MM.1S (cell line): ENCODE measurements around the gene KIZ.

ENCODE experiments used
- DNase-seq: peaks from one replicate; pipeline ENCODE4 v3.0.0-alpha.2; 2015
- H2AFZ ChIP-seq: fragments of 300-600 bp; sonication (generic); 2 replicates; pipeline ENCODE4 v1.6.0; 2016; ENCODE audit warnings: antibody characterized with exemption, low read length
- H3F3A ChIP-seq: fragments of 300-600 bp; sonication (generic); 2 replicates; pipeline ENCODE4 v1.6.1; 2016; ENCODE audit warnings: mild to moderate bottlenecking, antibody characterized with exemption, low read length, moderate library complexity, mixed read lengths; ENCODE audit not compliant: insufficient read depth
- H3K27ac ChIP-seq: fragments of 300-600 bp; sonication (generic); 2 replicates; pipeline ENCODE4 v1.5.1; 2016; ENCODE audit warnings: mild to moderate bottlenecking, low read length
- H3K27me3 ChIP-seq: fragments of 300-600 bp; sonication (generic); replicated peaks from 2 replicates; pipeline ENCODE4 v1.6.0; 2016; ENCODE audit warnings: low read length; ENCODE audit not compliant: insufficient read depth
- H3K36me3 ChIP-seq: fragments of 300-600 bp; sonication (generic); replicated peaks from 2 replicates; pipeline ENCODE4 v1.6.1; 2016; ENCODE audit warnings: mild to moderate bottlenecking, low read length, mixed read lengths; ENCODE audit not compliant: insufficient read depth
- H3K4me1 ChIP-seq: fragments of 300-600 bp; sonication (generic); 2 replicates; pipeline ENCODE4 v1.6.1; 2016; ENCODE audit warnings: low read length, mixed read lengths
- H3K4me2 ChIP-seq: fragments of 300-600 bp; sonication (generic); 2 replicates; pipeline ENCODE4 v1.6.0; 2016; ENCODE audit warnings: low read depth, low read length
- H3K4me3 ChIP-seq: fragments of 300-600 bp; sonication (generic); 2 replicates; pipeline ENCODE4 v1.5.1; 2016; ENCODE audit warnings: low read length, mixed read lengths
- H3K79me2 ChIP-seq: fragments of 300-600 bp; sonication (generic); 2 replicates; pipeline ENCODE4 v1.6.1; 2016; ENCODE audit warnings: mixed run types, low read length, mixed read lengths
- H3K9ac ChIP-seq: fragments of 300-600 bp; sonication (generic); 2 replicates; pipeline ENCODE4 v1.6.1; 2016; ENCODE audit warnings: low read length, mixed read lengths
- H3K9me2 ChIP-seq: fragments of 300-600 bp; sonication (generic); replicated peaks from 2 replicates; pipeline ENCODE4 v1.6.1; 2016; ENCODE audit warnings: mild to moderate bottlenecking, low read length, mixed read lengths; ENCODE audit not compliant: insufficient read depth
- H3K9me3 ChIP-seq: fragments of 300-600 bp; sonication (generic); replicated peaks from 2 replicates; pipeline ENCODE4 v1.6.1; 2016; ENCODE audit warnings: mild to moderate bottlenecking, low read length, mixed read lengths; ENCODE audit not compliant: insufficient read depth
- H4K20me1 ChIP-seq: fragments of 300-600 bp; sonication (generic); 2 replicates; pipeline ENCODE4 v1.6.1; 2016; ENCODE audit warnings: mild to moderate bottlenecking, low read length, moderate library complexity, mixed read lengths; ENCODE audit not compliant: insufficient read depth
- CTCF ChIP-seq: fragments of 300-600 bp; sonication (generic); IDR thresholded peaks from 2 replicates; pipeline ENCODE4 v1.5.1; 2016; ENCODE audit warnings: antibody characterized with exemption, low read length, mixed read lengths
- EZH2 ChIP-seq: fragments of 300-600 bp; sonication (generic); optimal IDR thresholded peaks from 2 replicates; pipeline ENCODE3; 2017; ENCODE audit warnings: low read depth, mild to moderate bottlenecking, antibody characterized with exemption, low read length, mixed read lengths
- EZH2phosphoT487 ChIP-seq: fragments of 300-600 bp; sonication (generic); IDR thresholded peaks from 2 replicates; pipeline ENCODE4 v1.6.1; 2018; ENCODE audit warnings: antibody characterized with exemption, low read length

The KIZ gene

GRCh38 chr20:21182832-21183563 lies 57.1 kb downstream of the KIZ start:
- H3K4me1 ChIP-seq: no peaks in the 10 kb centered on the region
- no peaks in the 10 kb centered on the region for H3K9me2 ChIP-seq
- H2AFZ ChIP-seq: no peak overlapping the region
- no peak overlapping the region for H3K9ac ChIP-seq
- H3K79me2 ChIP-seq: no peaks in the 10 kb centered on the region
- no peak overlapping the region for H3K4me3 ChIP-seq
- no peaks in the 10 kb centered on the region for H3K36me3 ChIP-seq
- no peaks in the 10 kb centered on the region for H3F3A ChIP-seq
- H3K9me3 ChIP-seq: no peaks in the 10 kb centered on the region
- H4K20me1 ChIP-seq: no peaks in the 10 kb centered on the region
- H3K27ac ChIP-seq: no peak overlapping the region
- TF ChIP-seq CTCF: no peak
- no peak for TF ChIP-seq EZH2
- no peak for TF ChIP-seq EZH2phosphoT487
- no peak overlapping the region for H3K4me2 ChIP-seq
- DNase-seq: no peak
- no peaks in the 10 kb centered on the region for H3K27me3 ChIP-seq

- no peak overlapping the region for H3K4me2 ChIP-seq
- no peak for TF ChIP-seq EZH2phosphoT487
- no peaks in the 10 kb centered on the region for H3K79me2 ChIP-seq
- no peaks in the 10 kb centered on the region for H3K27me3 ChIP-seq
- DNase-seq: no peak
- H3F3A ChIP-seq: no peaks in the 10 kb centered on the region
- H3K27ac ChIP-seq: no peak overlapping the region
- no peaks in the 10 kb centered on the region for H3K9me3 ChIP-seq
- no peaks in the 10 kb centered on the region for H3K36me3 ChIP-seq
- no peaks in the 10 kb centered on the region for H3K4me1 ChIP-seq
- no peak overlapping the region for H2AFZ ChIP-seq
- H3K9ac ChIP-seq: no peak overlapping the region
- no peaks in the 10 kb centered on the region for H4K20me1 ChIP-seq
- H3K4me3 ChIP-seq: no peak overlapping the region
- H3K9me2 ChIP-seq: no peaks in the 10 kb centered on the region
Measured at GRCh38 chr20:21183722-21184121, 57.8 kb downstream of the KIZ start.

GRCh38 chr20:21184819-21185218 lies 58.9 kb downstream of the KIZ start:
- no peak for DNase-seq
- Histone ChIP-seq H3F3A (no peaks in the 10 kb centered on the region), H2AFZ (no peak overlapping the region), H3K27ac (no peak overlapping the region), H3K27me3 (no peaks in the 10 kb centered on the region), H3K9me2 (no peaks in the 10 kb centered on the region), H3K36me3 (no peaks in the 10 kb centered on the region), H3K4me1 (no peaks in the 10 kb centered on the region), H3K9me3 (no peaks in the 10 kb centered on the region), H4K20me1 (no peaks in the 10 kb centered on the region), H3K4me3 (no peak overlapping the region), H3K79me2 (no peaks in the 10 kb centered on the region), H3K4me2 (no peak overlapping the region), H3K9ac (no peak overlapping the region)
- no peak for TF ChIP-seq EZH2

GRCh38 chr20:21185849-21186248 lies 60.0 kb downstream of the KIZ start:
- H3K4me2 ChIP-seq: no peak overlapping the region

More at GRCh38 chr20:21185849-21186248, 60.0 kb downstream of the KIZ start:
- Histone ChIP-seq H3K27ac (no peak overlapping the region), H4K20me1 (no peaks in the 10 kb centered on the region), H3K9me2 (no peaks in the 10 kb centered on the region), H3K9me3 (no peaks in the 10 kb centered on the region), H3K9ac (no peak overlapping the region), H3K4me1 (no peaks in the 10 kb centered on the region), H3K79me2 (no peaks in the 10 kb centered on the region), H2AFZ (no peak overlapping the region), H3K4me3 (no peak overlapping the region), H3F3A (no peaks in the 10 kb centered on the region), H3K27me3 (no peaks in the 10 kb centered on the region), H3K36me3 (no peaks in the 10 kb centered on the region)
- no peak for TF ChIP-seq EZH2phosphoT487
- TF ChIP-seq EZH2: no peak
- TF ChIP-seq CTCF: no peak
- no peak for DNase-seq
